ENCODE data around the gene UBE2H.

DNA sequence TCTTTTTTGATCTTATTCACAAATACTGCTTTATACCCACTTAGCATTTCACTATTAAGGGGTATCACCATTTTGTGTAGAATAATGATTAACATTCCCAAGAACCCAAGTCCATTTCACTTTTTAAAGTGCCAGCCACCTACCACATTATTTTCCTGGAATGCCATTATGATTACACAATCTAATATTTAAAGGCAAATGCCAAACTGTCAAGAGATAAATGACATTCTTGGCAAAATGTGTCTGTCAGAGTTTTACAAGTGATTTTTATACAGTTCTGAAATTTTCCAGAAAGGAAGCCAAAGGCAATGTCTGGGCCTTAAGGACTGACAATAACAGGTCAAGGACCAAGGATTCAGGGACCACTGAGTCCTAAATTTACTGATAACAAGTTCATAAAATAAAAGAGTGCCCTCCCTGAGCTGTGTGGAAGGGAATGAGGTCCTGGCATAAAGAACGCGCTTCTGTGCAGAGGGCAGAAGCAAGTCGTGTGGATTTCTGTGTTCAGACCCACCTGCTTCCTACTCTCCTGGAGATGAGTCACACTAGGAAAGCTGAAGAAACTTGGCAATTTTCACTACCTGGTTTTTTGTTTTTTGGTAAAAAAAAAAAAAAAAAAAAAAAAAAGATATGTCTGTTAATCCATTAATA, 66.5 kb downstream of the UBE2H start:
- TF ChIP-seq POLR2AphosphoS5 (IDR thresholded peaks at IDR 0.05): no peak
- TF ChIP-seq, protein P1, sequence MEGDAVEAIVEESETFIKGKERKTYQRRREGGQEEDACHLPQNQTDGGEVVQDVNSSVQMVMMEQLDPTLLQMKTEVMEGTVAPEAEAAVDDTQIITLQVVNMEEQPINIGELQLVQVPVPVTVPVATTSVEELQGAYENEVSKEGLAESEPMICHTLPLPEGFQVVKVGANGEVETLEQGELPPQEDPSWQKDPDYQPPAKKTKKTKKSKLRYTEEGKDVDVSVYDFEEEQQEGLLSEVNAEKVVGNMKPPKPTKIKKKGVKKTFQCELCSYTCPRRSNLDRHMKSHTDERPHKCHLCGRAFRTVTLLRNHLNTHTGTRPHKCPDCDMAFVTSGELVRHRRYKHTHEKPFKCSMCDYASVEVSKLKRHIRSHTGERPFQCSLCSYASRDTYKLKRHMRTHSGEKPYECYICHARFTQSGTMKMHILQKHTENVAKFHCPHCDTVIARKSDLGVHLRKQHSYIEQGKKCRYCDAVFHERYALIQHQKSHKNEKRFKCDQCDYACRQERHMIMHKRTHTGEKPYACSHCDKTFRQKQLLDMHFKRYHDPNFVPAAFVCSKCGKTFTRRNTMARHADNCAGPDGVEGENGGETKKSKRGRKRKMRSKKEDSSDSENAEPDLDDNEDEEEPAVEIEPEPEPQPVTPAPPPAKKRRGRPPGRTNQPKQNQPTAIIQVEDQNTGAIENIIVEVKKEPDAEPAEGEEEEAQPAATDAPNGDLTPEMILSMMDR (IDR thresholded peaks at IDR 0.05): no peak

All from stomach (tissue), 4 donors.